HG02588 (cell line): ENCODE data around the gene TUT7.
A peak's percentile ranks its signal among the peaks of the same experiment; 100 is the strongest.
"Not testable (repeated sequence)": the region's sequence is repeated elsewhere in the genome, so short reads cannot be mapped to it uniquely, and the experiment has no call there.

Experiments
- ATAC-seq: cut with Tn5 transposase; IDR thresholded peaks from one replicate; pipeline ENCODE4 v1.9.1; 2021; ENCODE audit warnings: mild to moderate bottlenecking, moderate library complexity; ENCODE audit not compliant: unreplicated experiment

Gene TUT7, protein sequence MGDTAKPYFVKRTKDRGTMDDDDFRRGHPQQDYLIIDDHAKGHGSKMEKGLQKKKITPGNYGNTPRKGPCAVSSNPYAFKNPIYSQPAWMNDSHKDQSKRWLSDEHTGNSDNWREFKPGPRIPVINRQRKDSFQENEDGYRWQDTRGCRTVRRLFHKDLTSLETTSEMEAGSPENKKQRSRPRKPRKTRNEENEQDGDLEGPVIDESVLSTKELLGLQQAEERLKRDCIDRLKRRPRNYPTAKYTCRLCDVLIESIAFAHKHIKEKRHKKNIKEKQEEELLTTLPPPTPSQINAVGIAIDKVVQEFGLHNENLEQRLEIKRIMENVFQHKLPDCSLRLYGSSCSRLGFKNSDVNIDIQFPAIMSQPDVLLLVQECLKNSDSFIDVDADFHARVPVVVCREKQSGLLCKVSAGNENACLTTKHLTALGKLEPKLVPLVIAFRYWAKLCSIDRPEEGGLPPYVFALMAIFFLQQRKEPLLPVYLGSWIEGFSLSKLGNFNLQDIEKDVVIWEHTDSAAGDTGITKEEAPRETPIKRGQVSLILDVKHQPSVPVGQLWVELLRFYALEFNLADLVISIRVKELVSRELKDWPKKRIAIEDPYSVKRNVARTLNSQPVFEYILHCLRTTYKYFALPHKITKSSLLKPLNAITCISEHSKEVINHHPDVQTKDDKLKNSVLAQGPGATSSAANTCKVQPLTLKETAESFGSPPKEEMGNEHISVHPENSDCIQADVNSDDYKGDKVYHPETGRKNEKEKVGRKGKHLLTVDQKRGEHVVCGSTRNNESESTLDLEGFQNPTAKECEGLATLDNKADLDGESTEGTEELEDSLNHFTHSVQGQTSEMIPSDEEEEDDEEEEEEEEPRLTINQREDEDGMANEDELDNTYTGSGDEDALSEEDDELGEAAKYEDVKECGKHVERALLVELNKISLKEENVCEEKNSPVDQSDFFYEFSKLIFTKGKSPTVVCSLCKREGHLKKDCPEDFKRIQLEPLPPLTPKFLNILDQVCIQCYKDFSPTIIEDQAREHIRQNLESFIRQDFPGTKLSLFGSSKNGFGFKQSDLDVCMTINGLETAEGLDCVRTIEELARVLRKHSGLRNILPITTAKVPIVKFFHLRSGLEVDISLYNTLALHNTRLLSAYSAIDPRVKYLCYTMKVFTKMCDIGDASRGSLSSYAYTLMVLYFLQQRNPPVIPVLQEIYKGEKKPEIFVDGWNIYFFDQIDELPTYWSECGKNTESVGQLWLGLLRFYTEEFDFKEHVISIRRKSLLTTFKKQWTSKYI (N-terminal part only)

DNA sequence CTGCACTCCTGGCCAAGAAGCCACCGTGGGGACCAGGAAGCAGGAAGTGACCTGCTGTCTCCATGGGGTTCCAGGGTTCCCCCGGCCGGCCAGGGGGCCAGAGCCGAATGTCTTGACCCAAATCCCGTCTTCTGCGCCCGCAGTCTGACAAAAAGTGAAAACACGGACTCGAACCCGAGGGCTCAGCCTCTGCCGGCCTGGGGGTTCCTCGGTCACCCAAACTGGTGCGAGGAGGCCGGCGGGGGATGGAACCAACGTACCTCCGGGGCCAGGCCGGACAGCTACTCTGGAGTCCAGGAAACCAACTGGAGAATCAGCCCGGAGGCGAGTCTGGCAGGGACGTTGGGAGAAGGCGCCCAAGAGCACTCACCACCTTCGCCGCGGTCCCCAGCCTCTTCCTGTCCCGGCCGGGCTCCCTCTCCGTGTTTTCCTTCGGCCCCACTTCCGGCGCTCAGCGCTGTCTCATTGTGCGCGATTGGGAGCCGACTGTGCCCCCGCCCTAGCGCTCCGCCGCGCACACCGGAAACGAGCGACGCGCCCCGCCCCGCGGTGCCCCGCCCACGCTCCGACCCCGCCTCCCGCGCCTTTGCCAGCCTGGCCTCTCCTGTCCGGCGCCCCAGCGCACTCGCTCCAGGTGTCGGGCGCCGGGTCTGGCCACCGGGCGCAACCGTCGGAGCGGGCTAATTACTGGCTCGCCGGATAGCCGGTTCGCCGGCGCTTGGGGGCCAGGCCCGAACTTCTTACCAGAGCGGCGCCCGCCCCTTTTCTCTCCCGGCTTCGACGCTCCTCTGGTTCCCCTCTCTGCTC, at the start of gene TUT7:
Gene TUT7 (minus strand): TSS at position 400 of the 807 bp plus-strand sequence. CDS start 1,211 bp downstream, outside the sequence.
- peak; percentile 84 for ATAC-seq

- ATAC-seq, result no peak
Measured at GRCh38 chr9:86402591-86402990, 48.4 kb upstream of the TUT7 start.

DNA sequence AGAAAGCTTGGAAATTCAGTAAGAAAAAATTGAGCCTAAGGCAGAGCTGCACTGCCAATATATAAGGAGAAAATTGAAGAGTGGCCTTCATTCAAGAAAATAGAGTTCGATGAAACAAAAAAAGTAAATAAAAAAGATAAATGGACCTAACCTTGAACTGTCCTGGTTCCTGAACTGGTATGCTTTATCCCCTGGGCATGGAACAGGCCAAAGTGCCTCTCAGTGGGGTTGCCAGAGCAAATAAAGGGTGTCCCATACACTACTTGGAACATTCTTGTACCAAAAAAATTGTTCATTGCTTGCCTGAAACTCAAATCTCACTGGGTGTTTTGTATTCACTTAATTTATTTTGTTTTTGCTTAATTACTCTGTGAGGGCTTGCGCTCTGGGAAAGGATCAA, 42.2 kb upstream of the TUT7 start:
- ATAC-seq, result no peak

DNA sequence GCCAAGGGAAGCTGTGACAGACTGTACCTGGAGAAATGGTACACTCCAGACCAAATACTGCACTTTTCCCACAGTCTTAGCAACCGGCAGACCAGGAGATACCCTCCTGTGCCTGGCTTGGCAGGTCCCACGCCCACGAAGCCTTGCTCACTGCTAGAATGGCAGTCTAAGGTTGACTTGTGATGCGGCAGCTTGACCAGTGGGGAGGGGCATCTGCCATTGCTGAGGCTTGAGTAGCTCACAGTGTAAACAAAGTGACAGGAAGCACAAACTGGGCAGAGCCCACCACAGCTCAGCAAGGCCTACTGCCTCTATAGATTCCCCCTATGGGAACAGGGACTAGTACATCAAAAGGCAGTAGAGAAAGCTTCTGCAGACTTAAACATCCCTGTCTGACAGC, 36.0 kb upstream of the TUT7 start:
- not testable (repeated sequence) for ATAC-seq

- ATAC-seq, result no peak
Measured at GRCh38 chr9:86389628-86390027, 35.4 kb upstream of the TUT7 start.

DNA sequence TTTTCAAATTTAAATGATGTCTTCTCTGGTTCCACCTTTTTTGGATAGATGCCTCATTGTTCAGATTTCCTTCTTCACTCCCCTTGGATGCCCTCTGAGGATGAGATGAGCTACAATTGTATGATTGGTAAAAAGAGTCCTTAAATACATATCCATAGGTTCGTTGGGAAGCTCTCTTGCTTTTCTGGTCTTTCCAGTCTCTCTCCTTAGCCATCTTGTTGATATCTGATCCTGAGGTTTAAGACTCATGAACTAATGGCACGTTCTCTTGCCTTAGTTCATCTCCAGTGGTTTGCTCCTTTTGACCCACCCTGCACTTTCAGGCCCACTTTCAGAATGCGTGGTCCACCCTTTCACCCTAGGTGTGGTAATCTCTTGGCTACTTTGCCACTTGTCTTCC, 33.2 kb upstream of the TUT7 start:
- no peak for ATAC-seq

DNA sequence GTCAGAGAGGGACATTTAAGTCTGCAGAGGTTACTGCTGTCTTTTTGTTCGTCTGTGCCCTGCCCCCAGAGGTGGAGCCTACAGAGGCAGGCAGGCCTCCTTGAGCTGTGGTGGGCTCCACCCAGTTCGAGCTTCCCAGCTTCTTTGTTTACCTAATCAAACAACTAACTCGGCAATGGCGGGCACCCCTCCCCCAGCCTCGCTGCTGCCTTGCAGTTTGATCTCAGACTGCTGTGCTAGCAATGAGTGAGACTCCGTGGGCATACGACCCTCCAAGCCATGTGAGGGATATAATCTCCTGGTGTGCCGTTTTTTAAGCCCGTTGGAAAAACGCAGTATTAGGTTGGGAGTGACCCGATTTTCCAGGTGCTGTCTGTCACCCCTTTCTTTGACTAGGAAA, 28.8 kb upstream of the TUT7 start:
- ATAC-seq, result not testable (repeated sequence)

DNA sequence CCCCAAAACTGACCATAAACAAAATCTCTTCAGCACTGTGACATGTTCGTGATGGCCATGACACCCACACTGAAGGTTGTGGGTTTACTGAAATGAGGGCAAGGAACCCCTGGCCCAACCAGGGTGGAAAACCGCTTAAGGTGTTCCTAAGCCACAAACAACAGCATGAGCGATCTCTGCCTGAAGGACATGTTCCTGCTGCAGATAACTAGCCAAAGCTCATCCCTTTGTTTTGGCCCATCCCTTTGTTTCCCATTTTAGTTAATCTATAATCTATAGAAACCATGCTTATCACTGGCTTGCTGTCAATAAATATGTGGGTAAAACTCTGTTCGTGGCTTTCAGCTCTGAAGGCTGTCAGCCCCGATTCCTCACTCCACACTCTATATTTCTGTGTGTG, 21.8 kb upstream of the TUT7 start:
- no peak for ATAC-seq

- ATAC-seq, result no peak
Measured at GRCh38 chr9:86369810-86370209, 15.6 kb upstream of the TUT7 start.

DNA sequence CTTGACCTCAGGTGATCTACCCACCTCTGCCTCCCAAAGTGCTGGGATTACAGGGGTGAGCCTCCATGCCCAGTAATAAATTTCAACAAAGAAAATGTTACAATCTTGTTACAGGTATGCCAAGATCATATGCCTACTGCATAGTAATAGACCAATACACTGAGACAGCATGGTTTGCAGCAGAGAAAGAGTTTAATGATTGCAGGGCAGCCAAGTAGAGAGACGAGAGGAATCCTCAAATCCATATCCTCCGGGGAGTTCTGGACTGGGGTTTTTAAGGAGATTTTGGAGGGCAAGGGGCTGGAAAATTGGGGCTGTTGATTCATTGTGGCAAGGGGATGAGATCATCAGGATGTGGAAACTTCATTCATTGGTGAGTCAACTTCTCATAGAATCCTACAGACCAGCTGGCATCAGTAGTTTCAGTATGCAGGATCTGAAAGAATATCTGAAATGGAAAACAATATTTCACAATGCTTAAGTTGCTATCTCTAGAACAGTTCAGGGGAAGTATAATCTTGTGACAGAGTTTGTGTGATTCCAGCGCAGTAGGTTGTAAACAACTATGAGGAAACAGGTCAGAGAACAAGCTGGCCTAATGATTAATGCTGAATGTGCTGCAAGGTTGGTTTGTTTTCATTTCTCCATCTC, 14.8 kb upstream of the TUT7 start:
- ATAC-seq, result no peak

DNA sequence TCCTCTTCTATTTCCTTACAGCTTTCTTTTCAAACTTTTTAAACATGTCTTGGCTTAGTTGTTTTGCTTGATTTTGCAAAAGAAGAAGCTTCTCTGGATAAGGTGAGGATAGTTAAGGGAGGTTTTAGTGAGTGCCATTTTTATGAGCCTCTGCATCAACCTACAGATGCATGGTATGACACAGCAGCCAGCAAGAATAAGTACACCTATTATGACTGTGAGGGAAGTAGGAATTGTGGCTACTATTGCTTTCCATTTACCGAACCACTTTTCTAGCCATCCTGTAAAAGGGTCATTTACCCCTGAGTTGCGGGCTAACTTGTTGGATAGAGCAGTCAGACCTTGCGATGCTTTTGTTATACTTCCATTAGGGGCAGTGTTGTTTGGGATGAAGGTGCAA, 7.0 kb upstream of the TUT7 start:
- ATAC-seq, result no peak

GRCh38 chr9:86359151-86359879, 5.1 kb upstream of the TUT7 start:
- no peak for ATAC-seq

DNA sequence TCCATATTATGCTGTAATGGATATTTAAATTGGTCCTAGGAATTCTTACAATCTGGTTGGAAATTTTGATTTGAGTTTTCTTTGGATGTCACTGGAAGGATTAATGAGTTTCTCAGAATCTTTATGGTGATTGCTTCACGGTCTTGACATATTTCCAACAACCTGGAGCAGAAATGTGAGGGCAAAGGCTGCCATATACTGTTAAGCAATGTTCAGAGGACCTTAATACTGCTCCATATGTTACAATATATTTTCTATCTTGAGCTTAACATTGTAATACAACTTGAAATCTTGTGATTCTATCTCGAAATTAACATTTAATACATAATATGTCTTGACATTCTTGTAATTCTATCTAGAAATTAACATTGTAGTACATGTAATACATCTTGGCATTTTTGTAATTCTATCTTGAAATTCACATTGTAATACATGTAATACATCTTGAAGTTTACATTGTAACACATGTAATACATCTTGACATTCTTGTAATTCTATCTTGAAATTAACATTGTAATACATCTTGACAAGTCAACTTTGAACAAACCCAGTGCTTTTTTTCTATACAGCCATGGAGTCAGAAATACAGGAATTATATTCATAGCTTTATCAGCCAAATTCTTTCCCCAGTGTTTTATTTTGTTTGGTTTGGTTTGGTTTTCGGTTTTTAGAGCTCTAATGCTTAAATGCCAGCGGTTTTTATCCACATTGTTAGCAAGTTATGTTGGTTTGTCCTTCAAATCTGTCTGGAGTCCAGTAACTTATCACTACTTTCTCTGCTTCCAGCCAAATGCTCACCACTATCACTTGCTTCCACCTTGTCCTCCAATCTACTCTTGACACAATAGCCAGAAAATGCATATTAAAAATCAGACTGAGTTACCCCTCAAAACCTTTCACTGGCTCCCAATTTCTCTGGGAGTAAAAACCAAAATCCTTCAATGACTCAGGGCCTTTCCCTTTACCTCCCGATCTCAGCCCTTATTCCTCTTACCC, 3.0 kb upstream of the TUT7 start:
- ATAC-seq, result no peak

- ATAC-seq, result no peak
Measured at GRCh38 chr9:86355814-86356213, 1.6 kb upstream of the TUT7 start.

GRCh38 chr9:86354818-86355309, 654 bp upstream of the TUT7 start:
- ATAC-seq, result no peak

DNA sequence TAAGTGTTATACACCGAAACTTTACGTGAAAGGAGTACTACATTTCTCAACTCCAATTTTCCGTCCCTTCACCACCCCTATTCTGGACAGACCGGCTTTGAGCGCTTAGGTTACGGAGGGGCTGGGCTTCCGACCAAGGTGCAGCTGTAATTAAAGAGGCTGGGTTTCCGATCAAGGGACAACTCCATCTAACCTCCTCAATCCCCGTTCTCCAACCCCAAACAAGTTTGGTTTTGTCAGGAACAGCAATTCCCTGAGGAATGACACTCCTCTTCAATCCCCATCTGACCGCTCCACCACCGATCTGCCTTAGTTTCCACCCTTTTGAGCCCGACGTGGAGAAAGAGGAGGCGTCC, 577 bp downstream of the TUT7 start:
- ATAC-seq, result no peak

- no peak for ATAC-seq
Measured at GRCh38 chr9:86352440-86353077, 1.7 kb downstream of the TUT7 start.
